PFSK-1 (cell line): ENCODE measurements around the gene MOBP.

Experiments
- POLR2AphosphoS5 ChIP-seq: IDR thresholded peaks from 2 replicates; pipeline ENCODE4 v1.6.1; 2012; ENCODE audit warnings: low read depth, mild to moderate bottlenecking, control low read depth, low read length, moderate library complexity
- TAF1 ChIP-seq: IDR thresholded peaks from 2 replicates; pipeline ENCODE4 v1.6.1; 2012; ENCODE audit warnings: low read length, control low read depth, borderline replicate concordance; ENCODE audit not compliant: insufficient read depth
- TF ChIP-seq, protein P1 (sequence below), 2 experiments: IDR thresholded peaks; 2 replicates each; pipeline versions ENCODE4 v1.6.1 to v1.8.0; 2011 to 2012; ENCODE audit warnings: low read depth in 2 of 2, low read length in 2 of 2, control low read depth in 1 of 2, inconsistent platforms in 1 of 2, mild to moderate bottlenecking in 1 of 2, moderate library complexity in 1 of 2; ENCODE audit not compliant: insufficient read depth in 1 of 2

DNA sequence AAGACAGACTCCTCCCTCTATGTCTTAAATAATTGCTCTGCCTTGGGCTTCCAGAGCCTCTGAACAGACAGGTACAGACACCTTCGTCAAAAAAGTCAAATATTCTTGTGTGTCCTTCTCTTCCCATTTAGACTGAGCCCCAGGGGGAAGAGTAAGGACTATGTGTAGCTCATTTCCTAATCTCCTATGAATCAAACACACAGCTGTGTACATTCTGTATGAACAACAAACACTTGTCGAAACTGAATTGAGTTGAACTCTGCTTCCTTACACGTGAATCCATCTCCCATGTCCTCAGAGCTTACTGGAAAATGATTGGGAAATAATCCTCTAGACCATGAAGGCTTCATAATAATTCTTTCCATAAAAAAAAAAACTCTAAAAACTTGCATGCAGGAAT is 80.8 kb downstream of the MOBP start:
- TF ChIP-seq POLR2AphosphoS5 (no peak), TAF1 (no peak)
- TF ChIP-seq, protein P1, sequence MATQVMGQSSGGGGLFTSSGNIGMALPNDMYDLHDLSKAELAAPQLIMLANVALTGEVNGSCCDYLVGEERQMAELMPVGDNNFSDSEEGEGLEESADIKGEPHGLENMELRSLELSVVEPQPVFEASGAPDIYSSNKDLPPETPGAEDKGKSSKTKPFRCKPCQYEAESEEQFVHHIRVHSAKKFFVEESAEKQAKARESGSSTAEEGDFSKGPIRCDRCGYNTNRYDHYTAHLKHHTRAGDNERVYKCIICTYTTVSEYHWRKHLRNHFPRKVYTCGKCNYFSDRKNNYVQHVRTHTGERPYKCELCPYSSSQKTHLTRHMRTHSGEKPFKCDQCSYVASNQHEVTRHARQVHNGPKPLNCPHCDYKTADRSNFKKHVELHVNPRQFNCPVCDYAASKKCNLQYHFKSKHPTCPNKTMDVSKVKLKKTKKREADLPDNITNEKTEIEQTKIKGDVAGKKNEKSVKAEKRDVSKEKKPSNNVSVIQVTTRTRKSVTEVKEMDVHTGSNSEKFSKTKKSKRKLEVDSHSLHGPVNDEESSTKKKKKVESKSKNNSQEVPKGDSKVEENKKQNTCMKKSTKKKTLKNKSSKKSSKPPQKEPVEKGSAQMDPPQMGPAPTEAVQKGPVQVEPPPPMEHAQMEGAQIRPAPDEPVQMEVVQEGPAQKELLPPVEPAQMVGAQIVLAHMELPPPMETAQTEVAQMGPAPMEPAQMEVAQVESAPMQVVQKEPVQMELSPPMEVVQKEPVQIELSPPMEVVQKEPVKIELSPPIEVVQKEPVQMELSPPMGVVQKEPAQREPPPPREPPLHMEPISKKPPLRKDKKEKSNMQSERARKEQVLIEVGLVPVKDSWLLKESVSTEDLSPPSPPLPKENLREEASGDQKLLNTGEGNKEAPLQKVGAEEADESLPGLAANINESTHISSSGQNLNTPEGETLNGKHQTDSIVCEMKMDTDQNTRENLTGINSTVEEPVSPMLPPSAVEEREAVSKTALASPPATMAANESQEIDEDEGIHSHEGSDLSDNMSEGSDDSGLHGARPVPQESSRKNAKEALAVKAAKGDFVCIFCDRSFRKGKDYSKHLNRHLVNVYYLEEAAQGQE (IDR thresholded peaks at IDR 0.05; ENCODE audit: insufficient read depth in 1 of 2, low read depth in 2 of 2, low read length in 2 of 2): no peak
